ENCODE results near the gene IL1RAPL2. TPM values are rescaled to one million over a fixed set of nuclear protein-coding genes. Genes with fewer than 3 reads are reported as not detected.

Gene IL1RAPL2
- total and polyA plus RNA-seq, 2 of the 4 experiments (the other 2 are of a cell fraction), result 0.03 TPM; not detected in 1

- no peak overlapping the region for H2AK9ac ChIP-seq (replicated peaks; ENCODE audit: low read depth, low read length, poor library complexity)
- H3K4me3 ChIP-seq (ENCODE audit: insufficient read depth, low read depth, low read length), result no peak overlapping the region
- TF ChIP-seq CEBPB (IDR thresholded peaks at IDR 0.05; ENCODE audit: low read depth, low read length) (no peak), CHD1 (IDR thresholded peaks at IDR 0.05; ENCODE audit: low read depth, low read length) (no peak), POLR2A (IDR thresholded peaks at IDR 0.05; ENCODE audit: low read depth, low read length) (no peak), NFE2L2 (IDR thresholded peaks at IDR 0.05; ENCODE audit: low read depth, low read length) (no peak), RFX5 (IDR thresholded peaks at IDR 0.05; ENCODE audit: low read depth, low read length) (no peak), USF2 (IDR thresholded peaks at IDR 0.05; ENCODE audit: low read depth, low read length) (no peak), MXI1 (IDR thresholded peaks at IDR 0.05; ENCODE audit: borderline replicate concordance, low read depth, low read length) (no peak), RAD21 (IDR thresholded peaks at IDR 0.05; ENCODE audit: low read length) (no peak), FOS (IDR thresholded peaks at IDR 0.05; ENCODE audit: low read depth, low read length) (no peak), MAFK (IDR thresholded peaks at IDR 0.05; ENCODE audit: low read depth, low read length) (no peak), BHLHE40 (IDR thresholded peaks at IDR 0.05; ENCODE audit: low read depth, low read length) (no peak), SMC3 (IDR thresholded peaks at IDR 0.05; ENCODE audit: low read depth, low read length) (no peak), CTCF (conservative IDR thresholded peaks at IDR 0.05; ENCODE audit: low read depth, low read length) (no peak), MAZ (IDR thresholded peaks at IDR 0.05; ENCODE audit: borderline replicate concordance, low read depth, low read length) (no peak), RCOR1 (IDR thresholded peaks at IDR 0.05; ENCODE audit: insufficient replicate concordance, low read length) (no peak)
- no peak overlapping the region for H3K4me2 ChIP-seq (ENCODE audit: low read depth, low read length)
- no peak overlapping the region for H4K91ac ChIP-seq (ENCODE audit: insufficient read depth, low read depth, low read length)
- no peaks in the 10 kb centered on the region for H3K9me3 ChIP-seq (ENCODE audit: control insufficient read depth, insufficient read depth, low read length)
- H3K18ac ChIP-seq (ENCODE audit: low read depth, low read length), result no peak overlapping the region
- ATAC-seq (ENCODE audit: low read depth), result no peak
- CTCF ChIA-PET, result no interaction called here
- POLR2A ChIA-PET (ENCODE audit: unreplicated experiment), result no interaction called here
- no peaks in the 10 kb centered on the region for H3K79me1 ChIP-seq (ENCODE audit: low read depth in 1 of 2, low read length in 2 of 2)
- no peak overlapping the region for H3K23ac ChIP-seq (ENCODE audit: low read depth, low read length)
- H2BK120ac ChIP-seq (ENCODE audit: low read depth, low read length), result no peak overlapping the region
- H4K8ac ChIP-seq (ENCODE audit: low read depth in 2 of 2, low read length in 2 of 2), result no peak overlapping the region
- dilution Hi-C loops (cut with HindIII; ENCODE audit: low sequenced_read_pairs, unreplicated experiment) (no loop called here), intact Hi-C loops (cut with micrococcal nuclease) (no loop called here), in situ Hi-C loops (cut with MboI; ENCODE audit: low sequenced_read_pairs) (no loop called here)
- no peak overlapping the region for H3K9ac ChIP-seq (ENCODE audit: low read depth, low read length)
- no peak overlapping the region for H4K5ac ChIP-seq (ENCODE audit: low read depth, low read length)
- no peaks in the 10 kb centered on the region for H3K9me1 ChIP-seq (ENCODE audit: insufficient read depth, low read length)
- no peak overlapping the region for H2BK20ac ChIP-seq (ENCODE audit: low read depth, low read length)
- H3K27ac ChIP-seq (ENCODE audit: insufficient read depth, low read length), result no peak overlapping the region
- H3K36me3 ChIP-seq (ENCODE audit: control insufficient read depth, insufficient read depth, low read length), result no peaks in the 10 kb centered on the region
- no TSS peak for BruUV-seq (replicated peaks)
- no peak overlapping the region for H2BK15ac ChIP-seq (ENCODE audit: low read depth, low read length)
- no peak for DNase-seq
- no peaks in the 10 kb centered on the region for H4K20me1 ChIP-seq (ENCODE audit: insufficient read depth, low read length)
- H3K56ac ChIP-seq (ENCODE audit: extremely low read depth, insufficient read depth, low read length), result no peak overlapping the region
- H2AK5ac ChIP-seq (ENCODE audit: low read depth, low read length), result no peak overlapping the region
- H3K14ac ChIP-seq (replicated peaks; ENCODE audit: low read depth, low read length), result no peak overlapping the region
- H2BK5ac ChIP-seq (ENCODE audit: low read depth, low read length, poor library complexity, severe bottlenecking), result no peak overlapping the region
- no peak overlapping the region for H2AFZ ChIP-seq (replicated peaks; ENCODE audit: low read length, poor library complexity)
- no peaks in the 10 kb centered on the region for H3K4me1 ChIP-seq (ENCODE audit: control insufficient read depth, insufficient read depth, low read length)
- H3K4ac ChIP-seq (ENCODE audit: low read depth, low read length), result no peak overlapping the region
- H3K27me3 ChIP-seq (ENCODE audit: control insufficient read depth, insufficient read depth, low read length), result no peaks in the 10 kb centered on the region
Observed at GRCh38 chrX:104662694-104663093, 96.7 kb downstream of the IL1RAPL2 start.
